BE2C (cell line): ENCODE data around the gene PPP1R18.
A peak's percentile ranks its signal among the peaks of the same experiment; 100 is the strongest.

Experiments
- DNase-seq: peaks from one replicate; pipeline ENCODE4 v3.0.0-alpha.2; 2020
- H3K27me3 ChIP-seq: fragments of 250-450 bp; sonication (Bioruptor Pico); 2 replicates; pipeline ENCODE4 v1.5.1; 2020; ENCODE audit warnings: mild to moderate bottlenecking
- H3K36me3 ChIP-seq: fragments of 250-450 bp; sonication (Bioruptor Pico); 2 replicates; pipeline ENCODE4 v1.5.1; 2020; ENCODE audit warnings: mild to moderate bottlenecking
- H3K4me1 ChIP-seq: fragments of 250-450 bp; sonication (Bioruptor Pico); 2 replicates; pipeline ENCODE4 v1.5.1; 2020
- H3K4me3 ChIP-seq: 2 replicates; pipeline ENCODE4 v1.5.1; 2011; ENCODE audit warnings: low read depth, low read length
- H3K9me3 ChIP-seq: fragments of 250-450 bp; sonication (Bioruptor Pico); 2 replicates; pipeline ENCODE4 v1.5.1; 2020
- CTCF ChIP-seq: IDR thresholded peaks from 2 replicates; pipeline ENCODE4 v1.5.1; 2012; ENCODE audit warnings: mild to moderate bottlenecking, low read depth, low read length

Gene PPP1R18

GRCh38 chr6:30696432-30696831 lies 10.0 kb upstream of the PPP1R18 start:
- Histone ChIP-seq H3K9me3 (no peaks in the 10 kb centered on the region), H3K4me3 (no peak overlapping the region), H3K27me3 (no peaks in the 10 kb centered on the region), H3K36me3 (no peaks in the 10 kb centered on the region), H3K4me1 (no peaks in the 10 kb centered on the region)
- DNase-seq = no peak
- no peak for TF ChIP-seq CTCF

DNA sequence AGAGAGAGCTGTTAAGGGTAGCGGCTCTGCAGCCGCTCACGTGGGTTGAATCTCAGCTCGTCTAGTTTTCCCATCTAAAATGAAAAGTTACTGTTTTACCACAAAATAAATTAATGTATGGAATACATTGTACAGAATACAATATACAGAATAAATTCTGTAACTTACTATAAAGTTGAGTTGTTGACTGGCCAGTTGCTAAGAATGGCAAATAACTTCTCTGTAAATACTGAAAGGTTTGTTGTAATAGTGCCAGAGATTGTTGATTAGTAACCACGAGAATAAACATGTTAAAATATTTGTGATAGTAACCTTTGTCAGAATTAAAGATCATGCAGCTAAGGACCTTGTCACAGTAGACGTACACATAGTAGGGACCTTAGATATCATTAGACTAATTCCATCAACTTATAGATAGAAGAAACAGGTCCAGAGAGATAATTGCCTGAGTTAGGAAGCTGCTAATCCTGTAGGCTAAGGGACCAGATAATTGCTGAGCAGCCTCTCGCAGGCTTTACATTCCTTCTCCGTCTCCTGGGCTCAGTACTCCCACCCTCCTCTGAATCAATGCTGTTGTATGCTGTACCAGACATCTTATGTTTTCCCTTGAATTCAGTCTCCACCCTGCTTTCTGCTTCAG lies 4.9 kb upstream of the PPP1R18 start:
- Histone ChIP-seq H3K4me1 (peaks cover 5% of the 10 kb centered on the region; the same call in 1 of the 2 replicates), H3K27me3 (no peaks in the 10 kb centered on the region), H3K36me3 (peaks cover 5% of the 10 kb centered on the region), H3K4me3 (peak overlapping the region; percentile 95), H3K9me3 (no peaks in the 10 kb centered on the region)
- DNase-seq = no peak
- no peak for TF ChIP-seq CTCF

GRCh38 chr6:30690403-30691207 lies 4.2 kb upstream of the PPP1R18 start, which contains the start of gene NRM:
TSS of gene NRM (minus strand) at chr6:30690984. CDS start at chr6:30690974, 10 bp downstream.
- Histone ChIP-seq H3K4me3 (peak within 1 kb of the TSS; percentile 95), H3K4me1 (peaks cover 5% of the 10 kb centered on the region; the same call in 1 of the 2 replicates), H3K9me3 (no peaks in the 10 kb centered on the region), H3K36me3 (peaks cover 5% of the 10 kb centered on the region), H3K27me3 (no peaks in the 10 kb centered on the region)
- DNase-seq = peak; percentile 95
- TF ChIP-seq CTCF = no peak

GRCh38 chr6:30689985-30690384 lies 3.5 kb upstream of the PPP1R18 start:
- DNase-seq = no peak
- no peaks in the 10 kb centered on the region for H3K9me3 ChIP-seq
- no peaks in the 10 kb centered on the region for H3K27me3 ChIP-seq
- peaks cover 5% of the 10 kb centered on the region for H3K36me3 ChIP-seq
- no peak for TF ChIP-seq CTCF
- peak overlapping the region; percentile 95 for H3K4me3 ChIP-seq
- H3K4me1 ChIP-seq = peaks cover 9% of the 10 kb centered on the region; the same call in 1 of the 2 replicates

DNA sequence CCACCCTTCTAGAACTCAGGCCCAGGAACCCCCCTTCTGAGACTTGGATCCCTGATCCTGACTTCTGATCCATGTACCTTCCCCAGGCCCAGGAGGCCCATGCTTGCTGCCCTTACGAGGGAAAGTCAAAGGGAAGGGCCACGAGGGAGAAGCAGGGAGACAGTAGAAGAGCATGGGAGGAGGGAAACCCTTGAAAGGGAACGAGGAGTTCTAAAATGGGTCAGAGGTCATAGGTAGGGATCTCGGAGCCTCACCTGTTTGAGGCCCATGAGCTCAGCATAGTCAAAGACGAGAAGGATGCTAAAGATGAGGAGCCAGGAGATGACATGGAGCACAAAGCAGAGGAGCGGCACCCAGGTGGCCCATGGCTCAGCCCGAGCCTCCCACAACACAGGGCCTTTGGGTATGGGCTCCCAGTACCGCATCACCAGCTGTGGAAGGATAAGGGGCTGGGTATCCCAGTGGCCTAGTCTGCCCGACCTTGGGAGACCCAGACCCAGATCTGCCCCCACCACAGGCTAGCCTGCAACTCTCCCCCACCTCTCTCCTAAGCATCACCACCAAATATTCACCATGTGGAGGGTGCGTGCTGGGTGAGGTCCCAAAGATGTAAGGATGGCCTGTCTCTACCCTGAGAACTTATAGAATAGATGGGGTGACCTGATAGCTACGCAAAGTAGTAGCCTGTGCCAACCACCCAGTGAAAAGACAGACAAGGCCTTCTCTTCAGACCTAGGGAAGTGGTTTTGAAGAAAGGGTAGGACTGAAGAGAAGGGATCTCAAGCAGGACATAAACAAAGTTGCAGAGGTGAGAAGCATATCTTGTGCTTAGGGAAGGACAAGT lies 2.8 kb upstream of the PPP1R18 start:
- no peak for TF ChIP-seq CTCF
- no peak overlapping the region for H3K4me3 ChIP-seq

More for the DNA sequence above, 2.8 kb upstream of the PPP1R18 start:
- H3K27me3 ChIP-seq = no peaks in the 10 kb centered on the region
- peaks cover 5% of the 10 kb centered on the region for H3K36me3 ChIP-seq
- DNase-seq = no peak
- peaks cover 10% of the 10 kb centered on the region; the same call in 1 of the 2 replicates for H3K4me1 ChIP-seq
- H3K9me3 ChIP-seq = no peaks in the 10 kb centered on the region
